Liver (tissue), 3 donors: Measurements from ENCODE around the gene MPP3.

Source experiments
- CTCF ChIP-seq: fragments of 150-350 bp; IDR thresholded peaks from 2 replicates; pipeline ENCODE4 v1.5.1; 2017; ENCODE audit warnings: improper control_type of control experiment, low read depth, low read length; ENCODE audit not compliant: missing input control
- FOXA1 ChIP-seq: IDR thresholded peaks from 2 replicates; pipeline ENCODE4 v1.6.1; 2016; ENCODE audit warnings: antibody characterized with exemption
- JUND ChIP-seq, 2 donors: IDR thresholded peaks; 2 replicates each; pipeline ENCODE4 v1.6.1; 2016; ENCODE audit warnings: antibody characterized with exemption in 2 of 2
- RAD21 ChIP-seq, 2 donors: IDR thresholded peaks; 2 replicates each; pipeline ENCODE4 v1.6.1; 2016; ENCODE audit warnings: antibody characterized with exemption in 2 of 2, mild to moderate bottlenecking in 2 of 2
- REST ChIP-seq: IDR thresholded peaks from 2 replicates; pipeline ENCODE4 v1.6.1; 2016; ENCODE audit warnings: antibody characterized with exemption, mild to moderate bottlenecking
- ZBTB33 ChIP-seq: IDR thresholded peaks from 2 replicates; pipeline ENCODE4 v1.6.1; 2016; ENCODE audit warnings: antibody characterized with exemption
- donor health status: healthy.
- donor health status: healthy.

GRCh38 chr17:43784068-43784467, 48.9 kb downstream of the MPP3 start:
- TF ChIP-seq ZBTB33: no peak
- TF ChIP-seq FOXA1: no peak
- TF ChIP-seq CTCF: no peak
- TF ChIP-seq REST: no peak
- TF ChIP-seq RAD21 (IDR thresholded peaks at IDR 0.05): no peak
- TF ChIP-seq JUND (IDR thresholded peaks at IDR 0.05): no peak
